HK-2 (cell line): ENCODE measurements around the gene GPBP1L1.

Source experiments
- DNase-seq: peaks from one replicate; pipeline ENCODE4 v3.0.0-alpha.2; 2018; ENCODE audit not compliant: unreplicated experiment

The GPBP1L1 gene

GRCh38 chr1:45589861-45590260 lies 96.5 kb downstream of the GPBP1L1 start:
- DNase-seq: no peak

GRCh38 chr1:45586769-45587168 lies 99.6 kb downstream of the GPBP1L1 start:
- no peak for DNase-seq

- no peak for DNase-seq
Observed at GRCh38 chr1:45585496-45586075, 100.7 kb downstream of the GPBP1L1 start.

- no peak for DNase-seq
Observed at GRCh38 chr1:45585110-45585426, 101.3 kb downstream of the GPBP1L1 start.

GRCh38 chr1:45584351-45585109 lies 101.8 kb downstream of the GPBP1L1 start:
- DNase-seq: peak; percentile 93

- DNase-seq: peak; percentile 91
Observed at GRCh38 chr1:45583666-45584350, 102.5 kb downstream of the GPBP1L1 start, which contains the start of gene NASP. TSS of gene NASP (plus strand) at chr1:45584041. CDS start at chr1:45584147, 106 bp downstream.

GRCh38 chr1:45583264-45583665 lies 103.1 kb downstream of the GPBP1L1 start:
- DNase-seq: peak; percentile 93
